Upper lobe of right lung (tissue), 1 donor: ENCODE data around the gene PKD2L2. TPM values are rescaled to one million over a fixed set of nuclear protein-coding genes. Genes with fewer than 3 reads are reported as not detected.

Experiments used
- ATAC-seq: fragments of 200-7000 bp; cut with Tn5 transposase; one replicate; pipeline ENCODE4 v1.9.1; 2020; ENCODE audit warnings: mild to moderate bottlenecking, moderate library complexity
- DNase-seq: peaks from one replicate; pipeline ENCODE4 v3.0.0-alpha.2; 2020
- H3K27ac ChIP-seq: fragments of 200-600 bp; one replicate; pipeline ENCODE4 v1.8.0; 2022
- H3K27me3 ChIP-seq: fragments of 200-600 bp; one replicate; pipeline ENCODE4 v1.8.0; 2022; ENCODE audit warnings: mild to moderate bottlenecking
- H3K36me3 ChIP-seq: fragments of 200-600 bp; one replicate; pipeline ENCODE4 v1.8.0; 2022
- H3K4me1 ChIP-seq: fragments of 200-600 bp; one replicate; pipeline ENCODE4 v1.8.0; 2022
- H3K4me3 ChIP-seq: fragments of 200-600 bp; one replicate; pipeline ENCODE4 v1.8.0; 2022; ENCODE audit warnings: mild to moderate bottlenecking
- H3K9me3 ChIP-seq: fragments of 200-600 bp; one replicate; pipeline ENCODE4 v1.8.0; 2022
- CTCF ChIP-seq: fragments of 200-600 bp; IDR thresholded peaks from one replicate; pipeline ENCODE4 v1.8.0; 2022; ENCODE audit warnings: antibody characterized with exemption
- intact Hi-C: fragments of 100-400 bp; cut with DNase I; formaldehyde crosslinking; loops from one replicate; pipeline ENCODE4 v1.11.0; 2022
- total RNA-seq: library from RNA; stranded (reverse); fragmentation: NEBNext Ultra II Directional; extraction: Animal tissue kit (Norgen Biotek cat#: 25700); gene quantifications from one replicate; pipeline ENCODE4 v1.2.1, GENCODE V29; 2021
- donor health status: DM: no; HTN: yes; CAD: no; lungs with severe emphysema.

Gene PKD2L2
- total RNA-seq, 1 donor from 2014 or later, result not detected

GRCh38 chr5:137945825-137946224 lies 56.6 kb downstream of the PKD2L2 start:
- H3K27ac ChIP-seq, result no peak overlapping the region
- H3K4me1 ChIP-seq, result no peaks in the 10 kb centered on the region
- H3K9me3 ChIP-seq, result no peaks in the 10 kb centered on the region
- H3K36me3 ChIP-seq, result peaks cover 99% of the 10 kb centered on the region
- ATAC-seq, result no peak
- TF ChIP-seq CTCF, result no peak
- intact Hi-C loops, result no loop called here
- DNase-seq, result no peak
- no peaks in the 10 kb centered on the region for H3K27me3 ChIP-seq
- H3K4me3 ChIP-seq, result no peak overlapping the region

GRCh38 chr5:137954131-137954879 lies 65.0 kb downstream of the PKD2L2 start:
- Histone ChIP-seq H3K27ac (no peak overlapping the region), H3K9me3 (no peaks in the 10 kb centered on the region), H3K36me3 (peaks cover 61% of the 10 kb centered on the region), H3K4me1 (no peaks in the 10 kb centered on the region), H3K4me3 (no peak overlapping the region), H3K27me3 (no peaks in the 10 kb centered on the region)
- DNase-seq (no peak), ATAC-seq (peak; percentile 41)
- intact Hi-C loops, result no loop called here
- TF ChIP-seq CTCF, result no peak

GRCh38 chr5:137957948-137958347 lies 68.7 kb downstream of the PKD2L2 start:
- no peak overlapping the region for H3K27ac ChIP-seq
- no peak for TF ChIP-seq CTCF
- no peaks in the 10 kb centered on the region for H3K4me1 ChIP-seq
- peaks cover 48% of the 10 kb centered on the region for H3K36me3 ChIP-seq
- intact Hi-C loops, result no loop called here
- ATAC-seq (no peak), DNase-seq (no peak)
- H3K9me3 ChIP-seq, result no peaks in the 10 kb centered on the region
- no peaks in the 10 kb centered on the region for H3K27me3 ChIP-seq
- H3K4me3 ChIP-seq, result no peak overlapping the region

- H3K4me1 ChIP-seq, result no peaks in the 10 kb centered on the region
- intact Hi-C loops, result no loop called here
- ATAC-seq (no peak), DNase-seq (no peak)
- H3K9me3 ChIP-seq, result no peaks in the 10 kb centered on the region
- peaks cover 39% of the 10 kb centered on the region for H3K36me3 ChIP-seq
- TF ChIP-seq CTCF, result no peak
- H3K4me3 ChIP-seq, result no peak overlapping the region
- no peak overlapping the region for H3K27ac ChIP-seq
- H3K27me3 ChIP-seq, result no peaks in the 10 kb centered on the region
Measured at GRCh38 chr5:137959488-137959887, 70.2 kb downstream of the PKD2L2 start.

- TF ChIP-seq CTCF, result no peak
- H3K36me3 ChIP-seq, result peaks cover 39% of the 10 kb centered on the region
- no peaks in the 10 kb centered on the region for H3K4me1 ChIP-seq
- no peaks in the 10 kb centered on the region for H3K9me3 ChIP-seq
- DNase-seq, result no peak
- intact Hi-C loops, result no loop called here
- H3K4me3 ChIP-seq, result no peak overlapping the region
- no peak overlapping the region for H3K27ac ChIP-seq
- ATAC-seq, result no peak
- H3K27me3 ChIP-seq, result no peaks in the 10 kb centered on the region
Measured at GRCh38 chr5:137960141-137960540, 70.9 kb downstream of the PKD2L2 start.
